Measurements from ENCODE around the gene IVD. TPM values are rescaled to one million over a fixed set of nuclear protein-coding genes. Genes with fewer than 3 reads are reported as not detected.
A peak's percentile ranks its signal among the peaks of the same experiment; 100 is the strongest.
"Not testable (repeated sequence)": the region's sequence is repeated elsewhere in the genome, so short reads cannot be mapped to it uniquely, and the experiment has no call there.

The IVD gene
- total and polyA plus RNA-seq, 9 of the 15 experiments (the other 6 are each of a cell fraction or from before 2014, with no cell fraction given): 0.15 to 4.5 (median 2.4) TPM

GRCh38 chr15:40452296-40453090 lies 46.9 kb downstream of the IVD start:
- Histone ChIP-seq H3K9ac (ENCODE audit: insufficient read depth in 1 of 2, low read depth in 2 of 2, low read length in 2 of 2) (peak overlapping the region in 1 of 2 experiments; percentile 85; a peak in 2 of 4 replicates), H4K20me1 (replicated peaks; ENCODE audit: control insufficient read depth, insufficient read depth, low read length) (peaks cover 64% of the 10 kb centered on the region), H3K9me3 (replicated peaks; ENCODE audit: control insufficient read depth, insufficient read depth, low read depth, low read length) (no peaks in the 10 kb centered on the region), H3K27me3 (ENCODE audit: control insufficient read depth in 2 of 2, insufficient read depth in 2 of 2, low read length in 2 of 2) (no peaks in the 10 kb centered on the region), H3K36me3 (ENCODE audit: control insufficient read depth, insufficient read depth, low read length) (peaks cover 3% of the 10 kb centered on the region; the same call in 2 of the 3 replicates), H3K9me1 (ENCODE audit: control insufficient read depth, insufficient read depth, low read length) (peaks cover 22% of the 10 kb centered on the region), H3K4me1 (replicated peaks in 1 of 2; ENCODE audit: control insufficient read depth in 2 of 2, insufficient read depth in 2 of 2, low read length in 2 of 2) (peaks cover 35 to 43% of the 10 kb centered on the region in 2 experiments), H3K27ac (ENCODE audit: extremely low read depth, low read depth, low read length) (no peak overlapping the region), H3K79me2 (ENCODE audit: control insufficient read depth, insufficient read depth, low read length) (peaks cover 94% of the 10 kb centered on the region), H3K4me3 (no peak overlapping the region), H3K4me2 (ENCODE audit: insufficient read depth, low read length) (no peak overlapping the region), H2AFZ (ENCODE audit: low read depth, low read length) (no peak overlapping the region)
- 43% methylated on average over 10 of the region's 11 CpGs for WGBS (ENCODE audit: insufficient coverage, low coverage, missing lambda C conversion rate)
- in situ Hi-C loops (cut with MboI) (no loop called here), intact Hi-C loops (cut with micrococcal nuclease) (no loop called here)
- DNase-seq (ENCODE audit: extremely low read depth in 1 of 4, low spot score in 3 of 4) (no peak), ATAC-seq (peak; percentile 21), FAIRE-seq (no peak)
- BruUV-seq (replicated peaks): no TSS peak
- ChIA-PET POLR2A (interaction anchor here (0.6 to 9.5 kb wide), 7 partner anchors 10 to 242 kb away, joined by 3 to 89 read pairs (median 4); partner anchors contain the start of gene BAHD1), CTCF (ENCODE audit: low intra/inter-chr PET ratio) (no interaction called here)
- no peak for TF ChIP-seq CREB5 (CRISPR knock-in tag; IDR thresholded peaks at IDR 0.05)
- no peak for TF ChIP-seq ZSCAN32 (CRISPR knock-in tag; IDR thresholded peaks at IDR 0.05)
- TF ChIP-seq JUND (IDR thresholded peaks at IDR 0.05; ENCODE audit: borderline replicate concordance, low read depth, low read length): no peak
- TF ChIP-seq JUND (tag; IDR thresholded peaks at IDR 0.05; ENCODE audit: borderline replicate concordance, low read depth, low read length): no peak
- TF ChIP-seq MBD2 (IDR thresholded peaks at IDR 0.05; ENCODE audit: borderline replicate concordance, low read depth): no peak
- no peak for TF ChIP-seq ZNF282 (CRISPR knock-in tag; IDR thresholded peaks at IDR 0.05)
- TF ChIP-seq POLR2B (IDR thresholded peaks at IDR 0.05; ENCODE audit: low read depth, partially characterized antibody): no peak
- no peak for TF ChIP-seq HDAC2 (IDR thresholded peaks at IDR 0.05)
- TF ChIP-seq PKNOX1 (IDR thresholded peaks at IDR 0.05): no peak
- TF ChIP-seq ZNF24 (IDR thresholded peaks at IDR 0.05): no peak
- TF ChIP-seq BRD4 (IDR thresholded peaks at IDR 0.05): no peak
- no peak for TF ChIP-seq HNRNPK (IDR thresholded peaks at IDR 0.05; ENCODE audit: low read depth, low read length, poor library complexity, severe bottlenecking)
- no peak for TF ChIP-seq KLF1 (tag; IDR thresholded peaks at IDR 0.05)
- TF ChIP-seq ZNF668 (CRISPR knock-in tag; IDR thresholded peaks at IDR 0.05): no peak

GRCh38 chr15:40453941-40454340 lies 48.3 kb downstream of the IVD start:
- BruUV-seq (replicated peaks); FAIRE-seq; H3K9me3 ChIP-seq (replicated peaks; ENCODE audit: control insufficient read depth, insufficient read depth, low read depth, low read length); H2AFZ ChIP-seq (ENCODE audit: low read depth, low read length); intact Hi-C loops (cut with micrococcal nuclease); CTCF ChIA-PET (ENCODE audit: low intra/inter-chr PET ratio); H3K4me2 ChIP-seq (ENCODE audit: insufficient read depth, low read length); H3K4me3 ChIP-seq; H3K27me3 ChIP-seq (ENCODE audit: control insufficient read depth in 2 of 2, insufficient read depth in 2 of 2, low read length in 2 of 2); H3K27ac ChIP-seq (ENCODE audit: extremely low read depth, low read depth, low read length); in situ Hi-C loops (cut with MboI); DNase-seq (ENCODE audit: extremely low read depth in 1 of 4, low spot score in 3 of 4): not testable (repeated sequence)
- POLR2A ChIA-PET: interaction anchor here (1.2 to 9.5 kb wide), 2 partner anchors 11 to 12 kb away, joined by 3 to 89 read pairs; partner anchors contain the start of gene BAHD1
- Histone ChIP-seq H3K9ac (ENCODE audit: insufficient read depth in 1 of 2, low read depth in 2 of 2, low read length in 2 of 2) (peak overlapping the region in 1 of 2 experiments; percentile 59; a peak in 1 of 4 replicates), H3K79me2 (ENCODE audit: control insufficient read depth, insufficient read depth, low read length) (peaks cover 91% of the 10 kb centered on the region), H4K20me1 (replicated peaks; ENCODE audit: control insufficient read depth, insufficient read depth, low read length) (peaks cover 68% of the 10 kb centered on the region), H3K36me3 (ENCODE audit: control insufficient read depth, insufficient read depth, low read length) (peaks cover 13% of the 10 kb centered on the region; the same call in 2 of the 3 replicates), H3K9me1 (ENCODE audit: control insufficient read depth, insufficient read depth, low read length) (peaks cover 22% of the 10 kb centered on the region), H3K4me1 (replicated peaks in 1 of 2; ENCODE audit: control insufficient read depth in 2 of 2, insufficient read depth in 2 of 2, low read length in 2 of 2) (peaks cover 42 to 43% of the 10 kb centered on the region in 2 experiments)
- 82% methylated on average over 2 of the region's 3 CpGs for WGBS (ENCODE audit: insufficient coverage, low coverage, missing lambda C conversion rate)
- ATAC-seq: peak; percentile 14
